HEK293T (cell line): Measurements from ENCODE around the gene SNAI1.

Experiments
- CTCF ChIA-PET: fragments of 350-600 bp; formaldehyde crosslinking; extraction: SDS; loops from one replicate; lab custom pipeline; 2021; ENCODE audit warnings: antibody characterized with exemption, inconsistent platforms; lab: Yijun Ruan, JAX
- POLR2A ChIA-PET: fragments of 350-600 bp; formaldehyde crosslinking; extraction: SDS; loops from one replicate; lab custom pipeline; 2020; ENCODE audit warnings: antibody characterized with exemption, inconsistent platforms; lab: Yijun Ruan, JAX
- DNase-seq: peaks from one replicate; pipeline ENCODE4 v3.0.0; 2012; ENCODE audit warnings: mixed read lengths; ENCODE audit errors: extremely low spot score
- ARNT ChIP-seq: fragments of 450-650 bp; IDR thresholded peaks from 2 replicates; pipeline ENCODE4 v1.6.1; 2017; ENCODE audit warnings: mild to moderate bottlenecking
- BHLHE40 ChIP-seq: fragments of 450-650 bp; IDR thresholded peaks from 2 replicates; pipeline ENCODE4 v1.6.1; 2016; ENCODE audit warnings: mild to moderate bottlenecking, moderate library complexity, borderline replicate concordance
- CTBP1 ChIP-seq: fragments of 450-650 bp; IDR thresholded peaks from 2 replicates; pipeline ENCODE4 v1.6.1; 2016; ENCODE audit warnings: borderline replicate concordance
- ELF4 ChIP-seq: fragments of 450-650 bp; IDR thresholded peaks from 2 replicates; pipeline ENCODE4 v1.6.1; 2017; ENCODE audit warnings: antibody characterized with exemption
- FOXA1 ChIP-seq: fragments of 450-650 bp; IDR thresholded peaks from 2 replicates; pipeline ENCODE4 v1.6.1; 2016; ENCODE audit warnings: mild to moderate bottlenecking
- FOXK2 ChIP-seq: fragments of 450-650 bp; IDR thresholded peaks from 2 replicates; pipeline ENCODE4 v1.6.1; 2016; ENCODE audit warnings: mild to moderate bottlenecking
- FOXM1 ChIP-seq: fragments of 450-650 bp; IDR thresholded peaks from 2 replicates; pipeline ENCODE4 v1.6.1; 2017; ENCODE audit warnings: mild to moderate bottlenecking, borderline replicate concordance
- HDGF ChIP-seq: fragments of 450-650 bp; IDR thresholded peaks from 2 replicates; pipeline ENCODE4 v1.6.1; 2017; ENCODE audit warnings: antibody characterized with exemption, borderline replicate concordance
- L3MBTL2 ChIP-seq: fragments of 450-650 bp; conservative IDR thresholded peaks from 2 replicates; pipeline ENCODE4 v1.6.1; 2016; ENCODE audit warnings: mild to moderate bottlenecking
- LEF1 ChIP-seq: fragments of 450-650 bp; IDR thresholded peaks from 2 replicates; pipeline ENCODE4 v1.6.1; 2017; ENCODE audit warnings: mild to moderate bottlenecking, borderline replicate concordance
- NFRKB ChIP-seq: fragments of 450-650 bp; IDR thresholded peaks from 2 replicates; pipeline ENCODE4 v1.6.1; 2016; ENCODE audit warnings: mild to moderate bottlenecking, moderate library complexity
- SP1 ChIP-seq: fragments of 450-650 bp; IDR thresholded peaks from 2 replicates; pipeline ENCODE4 v1.6.1; 2017
- SUZ12 ChIP-seq: fragments of 450-650 bp; IDR thresholded peaks from 2 replicates; pipeline ENCODE4 v1.6.1; 2016; ENCODE audit warnings: mild to moderate bottlenecking
- TARDBP ChIP-seq: fragments of 450-650 bp; IDR thresholded peaks from 2 replicates; pipeline ENCODE4 v1.6.1; 2016
- ZNF384 ChIP-seq: fragments of 450-650 bp; IDR thresholded peaks from 2 replicates; pipeline ENCODE4 v1.6.1; 2016
- TF ChIP-seq, protein P1 (sequence below): fragments of 450-650 bp; IDR thresholded peaks from 2 replicates; pipeline ENCODE4 v1.6.1; 2016

The SNAI1 gene

DNA sequence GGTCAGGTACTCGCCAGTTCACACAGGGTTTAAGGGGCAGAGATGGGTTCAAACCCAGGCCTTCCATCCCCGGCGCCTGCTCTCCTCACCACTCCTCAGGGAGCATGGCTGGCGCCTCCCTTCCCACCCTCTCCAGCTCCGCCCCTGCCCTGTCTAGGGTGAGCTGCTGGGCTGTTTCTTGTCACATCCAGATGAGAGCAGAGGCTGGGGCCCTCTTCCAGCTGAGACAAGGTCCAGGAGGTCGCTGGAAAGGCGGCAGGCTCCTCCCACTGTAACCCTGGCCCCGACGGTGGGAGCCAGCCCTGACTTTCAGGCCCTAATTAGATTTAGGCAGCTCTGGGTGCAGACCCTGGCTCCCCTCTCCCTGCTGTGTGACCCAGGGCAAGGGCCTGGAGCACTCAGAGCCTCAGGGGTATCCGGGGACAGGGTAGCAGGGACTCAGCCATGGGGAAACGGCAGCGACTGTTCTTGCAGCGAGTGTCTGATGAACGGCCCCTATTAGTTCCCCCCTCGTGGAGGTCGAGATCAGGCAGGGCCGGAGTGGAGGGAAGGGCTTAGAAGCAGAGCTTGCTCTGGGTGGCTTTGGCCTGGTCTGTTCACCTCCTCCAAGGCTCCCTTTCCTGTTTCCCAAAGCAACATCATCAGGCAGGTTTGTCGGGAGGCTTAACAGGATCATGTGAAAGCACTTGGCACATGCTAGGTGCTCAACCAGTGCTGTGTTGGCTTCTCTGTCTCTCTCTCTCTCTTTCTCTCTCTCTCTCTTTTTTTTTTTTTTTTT is 33.4 kb downstream of the SNAI1 start:
- ChIA-PET POLR2A (no interaction called here), CTCF (no interaction called here)
- no peak for DNase-seq
- no peak for TF ChIP-seq LEF1
- TF ChIP-seq, protein P1, sequence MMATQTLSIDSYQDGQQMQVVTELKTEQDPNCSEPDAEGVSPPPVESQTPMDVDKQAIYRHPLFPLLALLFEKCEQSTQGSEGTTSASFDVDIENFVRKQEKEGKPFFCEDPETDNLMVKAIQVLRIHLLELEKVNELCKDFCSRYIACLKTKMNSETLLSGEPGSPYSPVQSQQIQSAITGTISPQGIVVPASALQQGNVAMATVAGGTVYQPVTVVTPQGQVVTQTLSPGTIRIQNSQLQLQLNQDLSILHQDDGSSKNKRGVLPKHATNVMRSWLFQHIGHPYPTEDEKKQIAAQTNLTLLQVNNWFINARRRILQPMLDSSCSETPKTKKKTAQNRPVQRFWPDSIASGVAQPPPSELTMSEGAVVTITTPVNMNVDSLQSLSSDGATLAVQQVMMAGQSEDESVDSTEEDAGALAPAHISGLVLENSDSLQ, result no peak
- TF ChIP-seq HDGF, result no peak
- TF ChIP-seq FOXK2, result no peak
- no peak for TF ChIP-seq CTBP1
- no peak for TF ChIP-seq ELF4
- TF ChIP-seq L3MBTL2, result no peak

DNA sequence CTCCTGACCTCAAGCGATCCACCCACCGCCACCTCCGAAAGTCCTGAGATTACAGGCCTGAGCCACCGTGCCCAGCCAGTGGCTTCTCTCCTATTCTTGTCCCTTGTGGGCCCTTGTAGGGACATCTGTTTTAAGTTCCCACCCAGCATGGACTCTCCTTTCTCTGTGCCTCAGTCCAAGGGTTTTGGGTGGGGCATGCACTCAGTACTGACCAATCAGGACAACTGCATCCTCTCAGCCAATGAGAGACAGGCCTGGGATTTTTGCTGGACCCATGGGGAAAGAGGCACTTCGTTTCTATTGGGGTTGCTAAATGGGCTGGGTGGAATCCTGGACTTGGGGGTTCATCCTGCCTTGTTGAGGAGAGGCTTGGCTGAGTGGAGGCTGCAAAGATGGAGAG is 34.4 kb downstream of the SNAI1 start:
- TF ChIP-seq SUZ12, result no peak
- no peak for TF ChIP-seq ELF4
- TF ChIP-seq LEF1, result no peak
- TF ChIP-seq CTBP1, result no peak
- TF ChIP-seq SP1, result no peak
- TF ChIP-seq NFRKB, result no peak
- ChIA-PET CTCF (no interaction called here), POLR2A (no interaction called here)
- DNase-seq, result no peak

DNA sequence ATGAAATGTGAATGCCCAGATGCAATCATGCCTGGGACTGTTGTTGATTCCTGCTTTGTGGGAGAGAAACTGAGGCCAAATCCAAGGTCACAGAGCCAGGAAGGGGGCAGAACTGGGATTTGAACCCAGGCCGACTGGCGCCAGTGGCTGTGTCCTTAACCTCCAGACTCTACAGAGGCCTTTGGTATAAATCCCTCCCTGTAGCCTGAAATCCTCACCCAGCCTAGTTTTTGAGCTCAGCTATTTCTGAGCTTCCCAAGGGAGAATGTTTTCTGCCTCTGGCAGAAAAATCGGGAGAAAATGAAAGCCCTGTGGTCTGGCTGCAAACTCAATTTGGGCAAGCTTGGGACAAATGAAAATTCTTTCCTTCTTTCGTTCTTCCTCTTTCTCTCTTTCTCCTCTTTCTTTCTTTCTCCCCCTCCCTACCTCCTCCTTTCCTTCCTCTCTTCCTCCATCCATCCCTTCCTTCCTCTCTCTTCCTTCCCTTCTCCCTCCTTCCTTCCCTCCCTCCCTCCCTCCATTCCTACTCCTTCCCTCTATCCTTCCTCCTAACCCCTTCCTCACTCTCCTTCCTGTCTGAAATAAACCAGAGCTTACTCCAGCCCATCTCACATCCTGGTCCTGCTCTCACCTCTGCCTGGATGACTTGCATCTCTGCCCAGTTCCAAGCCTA is 34.9 kb downstream of the SNAI1 start:
- CTCF ChIA-PET, result no interaction called here
- TF ChIP-seq ZNF384, result no peak
- TF ChIP-seq TARDBP, result no peak
- no peak for TF ChIP-seq ELF4
- no peak for TF ChIP-seq HDGF
- DNase-seq, result no peak
- POLR2A ChIA-PET, result no interaction called here

DNA sequence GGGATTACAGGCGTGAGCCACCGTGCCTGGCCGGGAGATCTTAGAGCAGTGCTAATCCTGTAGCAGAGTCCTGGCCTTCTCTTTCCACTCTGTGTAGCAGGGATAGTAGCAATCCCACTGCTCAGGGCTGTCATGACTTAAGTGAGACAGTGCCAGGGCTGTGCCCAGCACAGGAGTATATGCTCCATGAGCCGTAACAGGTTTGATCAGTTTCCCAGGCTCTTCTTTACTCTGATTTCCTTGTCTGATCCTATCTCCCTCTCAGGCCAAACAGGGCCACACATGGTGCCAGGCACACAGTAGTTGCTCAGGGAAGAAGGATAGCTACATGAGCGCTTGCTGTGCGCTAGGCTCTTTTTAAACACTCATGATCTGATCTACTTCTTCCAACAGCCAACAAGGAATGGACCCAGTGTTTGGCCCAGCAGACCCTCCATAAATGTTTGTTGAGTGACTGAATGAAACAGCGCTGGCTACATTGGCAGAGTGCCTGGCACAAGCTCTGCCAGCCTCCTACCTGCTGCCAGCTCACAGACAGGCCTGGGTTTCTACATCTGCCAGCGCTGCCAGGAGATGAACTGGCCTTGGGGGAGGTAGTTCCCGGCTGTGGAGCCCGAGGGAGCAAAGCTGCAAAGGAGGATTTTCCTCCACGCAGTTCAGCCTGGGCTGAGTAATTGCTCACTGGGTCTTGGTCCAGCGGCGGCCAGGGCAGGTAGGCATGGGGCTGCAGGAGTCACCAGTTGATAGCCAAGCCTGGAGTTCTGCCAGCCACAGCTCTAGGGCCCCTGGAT is 36.9 kb downstream of the SNAI1 start:
- POLR2A ChIA-PET, result no interaction called here
- DNase-seq, result no peak
- CTCF ChIA-PET, result interaction anchor here (0.9 kb wide), 1 partner anchor 38 kb away, joined by 3 read pairs; no protein-coding TSS in a partner anchor
- TF ChIP-seq SP1 (no peak), FOXM1 (no peak), SUZ12 (no peak), LEF1 (no peak), BHLHE40 (no peak), CTBP1 (no peak), ARNT (no peak), FOXK2 (no peak), ELF4 (no peak), HDGF (no peak), TARDBP (no peak), NFRKB (no peak), FOXA1 (no peak), ZNF384 (no peak), L3MBTL2 (no peak)
- TF ChIP-seq, protein P1, result no peak

DNA sequence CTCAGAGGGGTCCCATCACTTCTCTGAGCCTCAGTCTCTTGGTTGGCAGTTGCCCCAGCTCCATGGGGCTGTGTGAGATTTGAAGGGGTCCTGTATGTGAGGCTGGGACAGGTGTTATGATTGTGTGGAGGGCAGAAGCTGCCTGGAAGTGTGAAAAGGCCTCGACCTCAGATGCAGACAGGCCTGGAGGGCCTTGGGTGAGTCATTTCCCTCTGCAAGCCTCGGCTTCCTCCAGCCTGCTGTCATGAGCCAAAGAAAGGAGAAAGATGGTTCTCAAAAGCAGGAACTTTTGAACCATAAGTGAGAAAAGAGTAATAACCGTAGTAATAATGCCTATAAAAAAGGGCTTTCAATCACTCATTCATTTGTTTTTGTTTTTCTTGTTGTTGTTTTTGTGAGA is 37.5 kb downstream of the SNAI1 start:
- TF ChIP-seq ARNT (no peak), LEF1 (no peak), FOXM1 (no peak), FOXA1 (no peak), SUZ12 (no peak), BHLHE40 (no peak), ZNF384 (no peak), SP1 (no peak), HDGF (no peak), FOXK2 (no peak), TARDBP (no peak), L3MBTL2 (no peak), ELF4 (no peak), CTBP1 (no peak), NFRKB (no peak)
- TF ChIP-seq, protein P1, result no peak
- ChIA-PET CTCF (no interaction called here), POLR2A (no interaction called here)
- DNase-seq, result no peak
